Measurements from ENCODE around the gene PPARG. TPM values are rescaled to one million over a fixed set of nuclear protein-coding genes. Genes with fewer than 3 reads are reported as not detected.

The PPARG gene
- total and polyA plus RNA-seq, 4 donors: 8.3 to 41.4 (median 26.2) TPM

DNA sequence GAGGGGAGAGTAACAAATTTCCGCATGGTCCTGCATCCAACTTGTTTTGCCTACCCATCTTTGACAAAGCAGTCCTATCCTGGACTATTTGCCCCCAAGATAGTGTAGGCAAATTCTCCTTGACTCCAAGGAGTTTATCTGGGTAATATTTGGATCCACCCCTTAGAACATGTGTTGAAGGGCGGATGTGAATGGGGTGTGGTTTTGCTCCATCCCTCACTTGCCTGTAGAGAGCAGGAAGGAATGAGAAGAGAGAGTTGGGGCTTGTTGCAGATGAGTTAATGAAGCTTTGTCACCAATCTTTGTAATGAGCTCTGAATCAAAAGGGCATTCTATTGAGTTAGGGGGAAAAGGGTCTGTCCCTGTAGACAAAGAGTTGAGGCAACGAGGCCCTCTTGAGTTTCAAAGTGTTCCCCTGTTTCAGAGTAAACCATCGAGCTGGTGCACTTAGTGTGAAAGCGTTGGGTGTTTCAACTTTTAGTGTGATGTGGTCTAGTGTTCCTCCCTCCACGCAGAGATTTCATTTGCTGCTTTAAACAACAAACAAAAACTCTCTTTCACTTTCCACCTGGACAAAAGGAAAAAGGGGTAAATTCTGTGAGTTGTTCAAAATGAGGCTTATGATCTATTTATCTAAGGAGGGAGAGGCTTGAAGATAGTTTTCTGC is 42.2 kb upstream of the PPARG start:
- no peak for DNase-seq
- WGBS, 2 donors: 73 to 81% methylated on average over 6 of the region's 6 CpGs
- no peak for ATAC-seq (ENCODE audit: insufficient read depth, low FRiP score)

DNA sequence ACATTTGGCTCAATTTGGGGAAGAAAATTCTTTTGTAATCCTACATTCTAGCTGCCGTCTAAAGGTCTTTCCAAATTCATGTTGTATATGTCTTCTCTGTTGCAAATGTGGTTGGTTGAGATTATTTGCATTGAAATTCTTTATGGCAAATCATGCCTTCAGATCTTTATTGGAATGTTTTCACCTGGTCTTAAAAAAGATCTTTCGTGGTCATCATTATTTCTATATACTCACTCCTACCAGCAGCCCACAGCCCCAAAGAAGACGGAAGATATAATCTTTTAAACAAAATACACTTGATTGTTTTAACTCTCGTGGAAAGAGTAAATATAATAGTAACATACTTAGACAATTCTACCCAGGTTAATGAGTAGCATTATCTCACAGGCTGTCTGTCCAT is 41.5 kb upstream of the PPARG start:
- WGBS, 2 donors: 79 to 83% methylated on average over 4 of the region's 4 CpGs
- H3K9me3 ChIP-seq (ENCODE audit: control insufficient read depth in 4 of 4, insufficient read depth in 3 of 4, low read length in 3 of 4): no peaks in the 10 kb centered on the region
- no peak overlapping the region for H3K4me3 ChIP-seq
- no peak overlapping the region for H3K9ac ChIP-seq (ENCODE audit: insufficient read depth in 1 of 2, low read length in 2 of 2)
- no peak for ATAC-seq (ENCODE audit: insufficient read depth, low FRiP score)
- no peak overlapping the region for H3K27ac ChIP-seq (ENCODE audit: low read depth in 1 of 2, low read length in 1 of 2)
- H3K4me1 ChIP-seq (ENCODE audit: control insufficient read depth in 5 of 5, insufficient read depth in 5 of 5, low read length in 5 of 5): no peaks in the 10 kb centered on the region
- no peaks in the 10 kb centered on the region for H3K27me3 ChIP-seq (ENCODE audit: control insufficient read depth in 3 of 3, insufficient read depth in 3 of 3, low read length in 2 of 3)
- no peak for DNase-seq
- TF ChIP-seq, protein P1, sequence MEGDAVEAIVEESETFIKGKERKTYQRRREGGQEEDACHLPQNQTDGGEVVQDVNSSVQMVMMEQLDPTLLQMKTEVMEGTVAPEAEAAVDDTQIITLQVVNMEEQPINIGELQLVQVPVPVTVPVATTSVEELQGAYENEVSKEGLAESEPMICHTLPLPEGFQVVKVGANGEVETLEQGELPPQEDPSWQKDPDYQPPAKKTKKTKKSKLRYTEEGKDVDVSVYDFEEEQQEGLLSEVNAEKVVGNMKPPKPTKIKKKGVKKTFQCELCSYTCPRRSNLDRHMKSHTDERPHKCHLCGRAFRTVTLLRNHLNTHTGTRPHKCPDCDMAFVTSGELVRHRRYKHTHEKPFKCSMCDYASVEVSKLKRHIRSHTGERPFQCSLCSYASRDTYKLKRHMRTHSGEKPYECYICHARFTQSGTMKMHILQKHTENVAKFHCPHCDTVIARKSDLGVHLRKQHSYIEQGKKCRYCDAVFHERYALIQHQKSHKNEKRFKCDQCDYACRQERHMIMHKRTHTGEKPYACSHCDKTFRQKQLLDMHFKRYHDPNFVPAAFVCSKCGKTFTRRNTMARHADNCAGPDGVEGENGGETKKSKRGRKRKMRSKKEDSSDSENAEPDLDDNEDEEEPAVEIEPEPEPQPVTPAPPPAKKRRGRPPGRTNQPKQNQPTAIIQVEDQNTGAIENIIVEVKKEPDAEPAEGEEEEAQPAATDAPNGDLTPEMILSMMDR (IDR thresholded peaks at IDR 0.05; ENCODE audit: control extremely low read depth, extremely low read depth): no peak
- no peaks in the 10 kb centered on the region for H3K36me3 ChIP-seq (ENCODE audit: control insufficient read depth in 4 of 4, insufficient read depth in 4 of 4, low read length in 4 of 4)

More for the DNA sequence above, 42.2 kb upstream of the PPARG start:
- H3K27me3 ChIP-seq (ENCODE audit: control insufficient read depth in 3 of 3, insufficient read depth in 3 of 3, low read length in 2 of 3): no peaks in the 10 kb centered on the region
- H3K36me3 ChIP-seq (ENCODE audit: control insufficient read depth in 4 of 4, insufficient read depth in 4 of 4, low read length in 4 of 4): no peaks in the 10 kb centered on the region
- peaks cover 0 to 2% (median 0%) of the 10 kb centered on the region in 4 donors for H3K9me3 ChIP-seq (ENCODE audit: control insufficient read depth in 4 of 4, insufficient read depth in 3 of 4, low read length in 3 of 4)
- no peaks in the 10 kb centered on the region for H3K4me1 ChIP-seq (ENCODE audit: control insufficient read depth in 5 of 5, insufficient read depth in 5 of 5, low read length in 5 of 5)
- no peak overlapping the region for H3K9ac ChIP-seq (ENCODE audit: insufficient read depth in 1 of 2, low read length in 2 of 2)
- no peak overlapping the region for H3K4me3 ChIP-seq
- TF ChIP-seq, protein P1 (IDR thresholded peaks at IDR 0.05; ENCODE audit: control extremely low read depth, extremely low read depth): no peak
- H3K27ac ChIP-seq (ENCODE audit: low read depth in 1 of 2, low read length in 1 of 2): no peak overlapping the region

DNA sequence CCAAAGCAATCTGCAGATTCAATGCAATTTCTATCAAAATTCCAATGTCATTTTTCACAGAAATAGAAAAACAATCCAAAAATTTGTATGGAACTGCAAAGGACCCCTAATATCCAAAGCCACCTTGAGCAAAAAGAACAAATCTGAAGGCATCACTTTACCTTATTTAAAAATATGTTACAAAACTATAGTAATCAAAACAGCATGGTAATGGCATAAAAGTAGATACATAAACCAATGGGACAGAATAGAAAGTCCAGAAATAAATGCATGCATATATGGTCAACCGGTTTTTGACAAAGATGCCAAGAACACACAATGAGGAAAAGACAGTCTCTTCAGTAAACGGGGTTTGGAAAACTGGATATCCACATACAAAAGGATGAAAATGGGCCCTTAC is 39.4 kb upstream of the PPARG start:
- Histone ChIP-seq H3K27me3 (ENCODE audit: control insufficient read depth in 3 of 3, insufficient read depth in 3 of 3, low read length in 2 of 3) (no peaks in the 10 kb centered on the region), H3K27ac (ENCODE audit: low read depth in 1 of 2, low read length in 1 of 2) (no peak overlapping the region), H3K9me3 (ENCODE audit: control insufficient read depth in 4 of 4, insufficient read depth in 3 of 4, low read length in 3 of 4) (no peaks in the 10 kb centered on the region), H3K4me3 (no peak overlapping the region), H3K4me1 (ENCODE audit: control insufficient read depth in 5 of 5, insufficient read depth in 5 of 5, low read length in 5 of 5) (no peaks in the 10 kb centered on the region), H3K36me3 (ENCODE audit: control insufficient read depth in 4 of 4, insufficient read depth in 4 of 4, low read length in 4 of 4) (no peaks in the 10 kb centered on the region), H3K9ac (ENCODE audit: insufficient read depth in 1 of 2, low read length in 2 of 2) (no peak overlapping the region)
- 95 to 100% methylated on average over 2 of the region's 2 CpGs for WGBS, 2 donors
- DNase-seq (no peak), ATAC-seq (ENCODE audit: insufficient read depth, low FRiP score) (no peak)
- TF ChIP-seq, protein P1 (IDR thresholded peaks at IDR 0.05; ENCODE audit: control extremely low read depth, extremely low read depth): no peak

DNA sequence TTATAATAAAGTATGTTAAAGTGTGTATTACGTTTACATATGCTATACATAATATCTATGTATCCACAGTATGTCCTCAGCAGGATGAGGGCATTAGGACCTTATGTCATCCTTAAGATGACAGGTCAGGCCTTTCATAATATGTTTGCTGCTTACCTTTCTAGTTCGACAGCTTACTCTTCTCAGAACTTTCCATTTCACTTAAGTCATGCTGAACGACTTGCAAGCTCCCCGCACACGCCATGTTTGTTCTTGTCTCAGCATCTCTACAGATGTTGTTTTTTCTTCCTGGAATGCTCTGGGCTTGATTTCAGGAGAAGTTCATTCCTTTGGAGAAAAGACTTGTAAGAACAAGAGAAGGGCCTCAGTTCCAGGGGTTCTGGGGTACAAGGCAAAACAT is 36.0 kb upstream of the PPARG start:
- no peak for DNase-seq

More for the DNA sequence above, 36.0 kb upstream of the PPARG start:
- Histone ChIP-seq H3K9me3 (ENCODE audit: control insufficient read depth in 4 of 4, insufficient read depth in 3 of 4, low read length in 3 of 4) (no peaks in the 10 kb centered on the region), H3K4me1 (ENCODE audit: control insufficient read depth in 5 of 5, insufficient read depth in 5 of 5, low read length in 5 of 5) (no peaks in the 10 kb centered on the region), H3K9ac (ENCODE audit: insufficient read depth in 1 of 2, low read length in 2 of 2) (no peak overlapping the region), H3K27me3 (ENCODE audit: control insufficient read depth in 3 of 3, insufficient read depth in 3 of 3, low read length in 2 of 3) (no peaks in the 10 kb centered on the region), H3K4me3 (no peak overlapping the region), H3K36me3 (ENCODE audit: control insufficient read depth in 4 of 4, insufficient read depth in 4 of 4, low read length in 4 of 4) (no peaks in the 10 kb centered on the region), H3K27ac (ENCODE audit: low read depth in 1 of 2, low read length in 1 of 2) (no peak overlapping the region)
- TF ChIP-seq, protein P1 (IDR thresholded peaks at IDR 0.05; ENCODE audit: control extremely low read depth, extremely low read depth): no peak
- 90 to 94% methylated on average over 5 of the region's 5 CpGs for WGBS, 2 donors
- ATAC-seq (ENCODE audit: insufficient read depth, low FRiP score): no peak

All from lung (tissue), 12 donors.